HL-60/S4 treated with phorbol 12-myristate 13-acetate at 8.2 ng/mL for 4 days and 3 days (cell line): ENCODE measurements around the gene PLEKHB2.
"Not testable (repeated sequence)": the region's sequence is repeated elsewhere in the genome, so short reads cannot be mapped to it uniquely, and the experiment has no call there.

Experiments
- in situ Hi-C: fragments of 300-500 bp; cut with MboI; formaldehyde crosslinking; loops from 2 replicates; pipeline ENCODE4 v1.15.0; 2022; ENCODE audit warnings: low sequenced_read_pairs

Gene PLEKHB2, protein sequence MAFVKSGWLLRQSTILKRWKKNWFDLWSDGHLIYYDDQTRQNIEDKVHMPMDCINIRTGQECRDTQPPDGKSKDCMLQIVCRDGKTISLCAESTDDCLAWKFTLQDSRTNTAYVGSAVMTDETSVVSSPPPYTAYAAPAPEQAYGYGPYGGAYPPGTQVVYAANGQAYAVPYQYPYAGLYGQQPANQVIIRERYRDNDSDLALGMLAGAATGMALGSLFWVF

DNA sequence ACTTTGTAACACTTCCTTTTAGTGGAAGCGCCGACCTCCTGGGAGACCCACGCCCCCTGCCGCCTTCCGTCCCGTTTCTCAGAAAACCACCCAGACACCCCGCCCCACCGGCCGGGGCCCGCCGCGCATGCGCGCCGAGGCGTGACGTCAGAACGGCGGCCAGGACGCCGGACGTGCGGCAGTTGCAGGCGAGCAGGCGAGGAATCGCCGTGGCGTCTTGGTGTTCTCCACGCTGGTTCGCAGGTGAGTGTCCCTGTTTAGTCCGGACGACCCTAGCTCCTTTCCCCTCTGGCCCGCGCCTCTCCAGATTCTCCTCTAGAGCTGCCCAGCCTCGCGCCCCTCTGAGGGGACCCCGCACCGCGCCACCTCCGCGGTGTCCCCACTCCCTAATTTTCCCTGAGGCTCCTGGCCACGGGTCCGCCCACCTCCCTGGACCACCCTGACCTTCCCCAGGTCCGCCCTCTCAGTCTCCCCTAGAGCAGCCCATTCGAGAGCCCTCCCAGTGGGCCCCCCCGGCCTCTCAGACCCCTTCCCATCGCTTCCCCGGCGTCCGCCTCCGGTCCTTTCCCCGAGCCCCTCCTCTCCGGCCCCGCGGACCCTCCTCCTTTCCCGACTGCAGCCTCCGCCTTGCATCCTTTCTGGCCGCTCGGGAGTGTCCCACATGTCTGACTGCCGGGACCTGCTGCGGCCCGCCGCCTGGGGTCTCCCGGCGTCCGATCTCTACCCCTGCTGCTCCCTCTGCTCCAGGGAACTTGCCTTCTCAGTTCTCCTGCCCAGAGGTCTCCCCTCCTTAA, at the start of gene PLEKHB2:
Gene PLEKHB2, plus strand, starts transcription at position 181 of the 794 bp plus-strand sequence. CDS start 15,606 bp downstream, outside the sequence.
- in situ Hi-C loops: no loop called here

DNA sequence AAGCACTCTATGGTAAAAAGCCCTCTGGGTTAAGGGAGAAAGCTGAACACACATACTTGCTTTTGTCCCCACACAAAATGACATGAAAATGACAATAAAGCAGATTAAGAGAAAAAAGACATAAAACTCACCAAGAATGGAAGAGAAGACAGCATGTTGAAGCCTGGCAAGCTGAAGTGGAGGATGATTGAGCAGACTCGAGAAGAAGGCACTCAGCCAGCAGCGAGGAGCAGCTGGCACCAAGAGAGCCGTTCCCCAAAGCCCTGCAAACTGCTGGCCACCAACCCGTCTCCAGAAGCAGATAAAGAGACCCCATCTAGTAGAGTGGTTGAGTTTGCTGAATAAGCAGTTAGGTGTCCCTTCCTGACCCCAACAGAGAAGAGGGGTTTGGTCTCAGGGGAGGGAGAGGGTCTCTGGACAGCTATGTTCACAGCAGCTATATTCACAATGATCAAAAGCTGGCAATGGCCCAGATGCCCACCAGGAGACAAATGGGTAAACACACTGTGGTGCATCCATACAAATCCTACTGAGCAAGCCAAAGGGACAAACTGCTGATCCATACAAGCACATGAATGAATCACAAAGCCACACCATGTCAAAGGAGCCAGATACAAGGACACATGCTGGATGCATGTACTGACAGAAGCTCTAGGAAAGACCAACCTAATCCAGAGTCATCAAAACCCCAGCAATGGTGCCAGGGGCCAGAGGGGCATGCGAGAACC, 48.8 kb upstream of the PLEKHB2 start:
- in situ Hi-C loops: no loop called here

GRCh38 chr2:131056932-131057287, 48.2 kb upstream of the PLEKHB2 start:
- in situ Hi-C loops: no loop called here

DNA sequence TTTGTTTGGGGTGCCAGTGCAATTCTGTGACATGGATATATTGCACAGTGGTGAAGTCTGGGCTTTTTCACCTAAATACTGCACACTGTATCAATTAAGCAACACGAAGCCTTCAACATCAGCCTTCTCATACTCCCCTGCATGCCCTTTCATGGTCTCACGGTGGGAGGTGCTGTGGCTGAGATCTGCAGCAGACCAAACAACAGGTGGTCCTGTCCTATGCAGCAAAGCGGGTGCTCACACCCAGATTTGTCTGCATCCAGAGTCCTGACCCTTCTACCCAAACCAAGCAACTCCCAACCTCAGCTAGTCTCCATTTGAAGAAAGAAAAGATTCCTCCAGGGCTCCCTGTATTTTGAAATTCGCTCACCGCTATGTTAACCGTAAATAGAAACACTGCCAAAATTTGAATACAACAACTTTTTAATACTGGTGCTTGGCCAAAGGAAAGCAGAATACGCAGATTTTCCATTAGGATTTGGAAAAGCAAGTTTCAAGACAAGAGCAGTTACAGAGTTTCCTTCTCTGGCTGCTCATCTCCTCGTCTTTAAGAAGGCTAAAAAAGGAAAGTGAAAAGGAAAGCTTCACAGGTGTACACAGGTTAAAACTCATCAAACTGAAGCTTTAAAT, 46.8 kb upstream of the PLEKHB2 start:
- in situ Hi-C loops: no loop called here

- in situ Hi-C loops: no loop called here
Observed at GRCh38 chr2:131058920-131059319, 46.2 kb upstream of the PLEKHB2 start.

DNA sequence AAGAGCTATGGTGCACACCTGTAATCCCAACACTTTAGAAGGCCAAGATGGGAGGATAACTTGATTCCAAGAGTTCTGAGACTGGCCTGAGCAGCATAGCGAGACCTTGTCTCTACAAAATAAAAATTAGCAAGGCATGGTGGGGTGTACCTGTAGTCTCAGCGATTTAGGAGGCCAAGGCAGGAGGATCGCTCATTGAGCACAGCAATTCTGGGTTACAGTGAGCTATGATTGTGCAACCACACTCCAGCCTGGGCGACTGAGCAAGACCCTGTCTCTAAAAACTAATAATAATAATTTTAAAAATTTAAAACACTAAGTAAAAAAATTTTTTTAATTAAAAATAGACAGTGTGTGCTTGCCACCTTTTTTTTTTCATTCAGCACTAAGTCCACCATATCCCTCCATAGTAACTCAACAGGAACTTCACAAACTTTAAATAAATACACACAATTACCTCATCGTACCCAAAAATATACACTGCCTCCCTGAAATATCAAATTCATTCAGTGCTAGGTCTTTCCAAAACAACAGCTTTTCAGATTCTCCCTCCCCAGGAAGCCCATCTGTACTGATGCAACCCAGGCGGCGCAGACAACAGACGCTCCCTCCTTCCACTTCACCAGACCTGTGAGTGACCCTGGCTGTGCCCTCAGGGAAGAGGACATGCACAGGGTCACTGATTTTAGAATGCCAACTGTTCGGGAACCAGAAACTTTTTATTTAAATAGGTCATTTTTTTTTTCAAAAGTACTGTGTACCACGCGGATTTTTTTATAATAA, 41.4 kb upstream of the PLEKHB2 start:
- in situ Hi-C loops: no loop called here

GRCh38 chr2:131064589-131065512, 40.3 kb upstream of the PLEKHB2 start:
- in situ Hi-C loops: no loop called here

DNA sequence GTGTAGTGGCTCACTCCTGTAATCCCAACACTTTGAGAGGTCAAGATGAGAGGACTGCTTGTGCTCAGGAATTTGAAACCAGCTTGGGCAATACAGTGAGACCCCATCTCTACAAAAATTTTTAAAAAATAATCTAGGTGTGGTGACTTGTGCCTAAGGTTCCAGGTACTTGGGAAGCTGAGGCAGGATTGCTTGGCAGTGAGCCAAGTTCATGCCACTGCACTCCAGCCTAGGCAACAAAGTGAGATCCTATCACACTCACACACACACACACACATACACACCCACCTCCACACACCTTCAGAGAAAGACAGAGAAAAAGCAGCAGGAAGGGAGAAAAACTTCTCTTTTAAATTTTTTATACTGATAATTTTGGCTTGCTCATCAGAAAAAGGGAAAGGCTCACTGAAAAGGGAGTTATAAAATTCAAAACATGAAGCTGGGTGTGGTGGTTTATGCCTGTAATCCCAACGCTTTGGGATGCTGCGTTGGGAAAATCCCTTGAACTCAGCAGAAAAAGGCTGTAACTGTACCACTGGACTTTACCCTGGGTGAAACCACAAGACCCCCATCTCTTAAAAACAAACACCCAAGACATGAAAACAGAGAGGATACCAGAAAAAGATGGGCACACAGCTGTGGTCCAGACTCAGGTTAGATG, 37.5 kb upstream of the PLEKHB2 start:
- in situ Hi-C loops: no loop called here

DNA sequence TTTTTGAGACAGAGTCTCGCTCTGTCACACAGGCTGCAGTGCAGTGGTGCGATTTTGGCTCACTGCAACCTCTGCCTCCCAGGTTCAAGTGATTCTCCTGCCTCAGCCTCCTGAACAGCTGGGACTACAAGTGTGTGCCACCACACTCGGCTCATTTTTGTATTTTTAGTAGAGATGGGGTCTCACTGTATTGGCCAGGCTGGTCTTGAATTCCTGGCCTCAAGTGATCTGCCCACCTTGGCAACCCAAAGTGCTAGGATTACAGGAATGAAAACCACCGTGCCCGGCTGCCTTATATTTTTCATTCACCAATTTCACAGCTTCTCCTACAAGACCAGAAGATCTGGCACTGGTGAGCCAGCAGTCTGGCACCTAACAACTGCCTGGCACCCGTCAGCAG, 37.0 kb upstream of the PLEKHB2 start:
- in situ Hi-C loops: not testable (repeated sequence)

DNA sequence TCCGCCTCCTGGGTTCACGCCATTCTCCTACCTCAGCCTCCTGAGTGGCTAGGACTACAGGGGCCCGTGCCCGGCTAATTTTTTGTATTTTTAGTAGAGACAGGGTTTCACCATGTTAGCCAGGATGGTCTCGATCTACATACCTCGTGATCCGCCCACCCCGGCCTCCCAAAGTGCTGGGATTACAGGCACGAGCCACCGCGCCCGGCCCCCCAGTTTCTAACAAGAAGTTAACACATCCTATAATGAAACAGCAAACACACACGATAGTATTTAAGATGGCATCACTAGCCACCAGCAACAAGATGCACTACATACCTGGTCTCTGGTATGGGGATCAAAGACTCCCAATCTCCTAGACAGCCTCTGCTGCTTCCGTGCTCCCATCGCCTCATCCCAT, 29.6 kb upstream of the PLEKHB2 start:
- in situ Hi-C loops: not testable (repeated sequence)

DNA sequence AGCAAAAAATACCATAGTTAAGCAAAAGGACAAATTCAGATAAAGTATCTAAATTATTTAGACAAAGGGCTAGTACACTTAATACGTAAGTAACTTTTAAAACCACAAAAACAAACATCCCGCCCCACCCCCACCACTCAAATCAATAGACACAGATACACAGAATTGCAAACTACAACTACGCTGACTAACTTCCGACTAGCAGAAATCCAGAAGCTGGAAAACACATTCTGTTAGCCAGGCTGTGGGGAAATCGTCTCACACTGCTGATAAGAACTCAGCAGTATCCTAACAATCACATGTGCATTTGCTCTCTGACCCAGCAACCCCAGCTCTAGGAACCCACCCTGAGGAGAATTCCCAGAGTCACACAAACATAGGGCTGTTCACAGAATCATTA, 28.4 kb upstream of the PLEKHB2 start:
- in situ Hi-C loops: no loop called here

DNA sequence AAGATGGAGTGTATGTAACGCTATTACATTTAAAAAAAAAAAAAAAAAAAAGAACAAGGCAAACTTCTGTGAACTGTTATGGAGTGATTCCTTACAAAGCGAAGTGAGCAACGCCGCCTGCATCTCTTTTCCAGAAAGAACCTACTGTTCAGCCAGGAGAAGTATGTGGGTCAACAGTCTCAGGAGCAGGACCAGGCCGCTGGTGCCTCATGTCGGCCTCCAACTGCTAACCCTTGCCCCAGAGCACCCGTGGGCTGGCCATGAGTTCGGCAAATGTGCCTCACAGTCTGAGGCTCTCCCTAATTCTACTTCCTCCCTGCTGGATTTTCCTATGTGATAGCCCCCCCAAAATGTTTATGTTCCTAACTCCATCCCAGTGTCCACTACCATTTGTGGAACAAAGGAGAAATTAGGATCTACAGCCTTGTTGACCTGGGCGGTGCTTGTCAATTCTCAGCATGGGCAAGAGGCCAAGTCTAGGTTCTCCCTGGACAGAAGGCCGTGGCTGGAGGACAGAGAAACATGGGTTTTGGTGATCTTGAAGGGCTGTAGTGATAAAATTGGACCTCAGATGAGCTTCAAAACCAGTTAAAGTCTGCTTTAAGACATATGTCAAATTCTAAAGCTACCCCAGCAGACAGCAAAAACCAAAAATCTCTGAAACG, 27.8 kb upstream of the PLEKHB2 start:
- in situ Hi-C loops: no loop called here

DNA sequence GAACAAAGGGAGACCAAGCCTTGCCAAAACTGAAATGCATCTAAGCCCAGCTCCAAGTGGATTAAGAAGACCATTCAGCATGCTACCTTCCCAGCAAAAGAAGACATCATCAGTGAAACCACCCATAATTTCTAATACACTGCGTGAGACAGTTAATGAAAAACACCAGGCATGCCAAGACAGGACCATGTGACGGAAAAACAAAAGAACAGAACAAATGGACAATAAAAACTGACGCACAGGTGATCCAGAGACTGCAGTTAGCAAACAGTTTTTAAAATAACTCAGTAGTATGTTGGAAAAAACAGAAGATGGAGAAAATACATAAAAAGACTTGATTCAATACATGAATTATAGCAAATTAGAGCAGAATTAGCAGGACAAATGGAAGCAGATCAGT, 27.2 kb upstream of the PLEKHB2 start:
- in situ Hi-C loops: no loop called here

DNA sequence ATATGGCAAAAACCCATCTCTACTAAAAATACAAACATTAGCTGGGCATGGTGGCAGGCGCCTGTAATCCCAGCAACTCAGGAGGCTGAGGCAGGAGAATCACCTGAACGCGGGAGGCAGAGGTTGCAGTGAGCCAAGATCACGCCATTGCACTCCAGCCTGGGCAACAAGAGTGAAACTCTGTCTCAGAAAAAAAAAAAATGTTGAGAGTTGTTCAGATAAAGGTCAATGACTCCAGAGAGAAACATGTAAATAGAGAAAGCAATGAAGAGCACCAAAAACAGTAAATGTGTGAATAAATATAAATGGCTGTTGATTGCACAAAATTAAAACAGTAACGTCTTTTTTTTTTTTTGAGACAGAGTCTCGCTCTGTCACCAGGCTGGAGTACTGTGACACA, 25.2 kb upstream of the PLEKHB2 start:
- in situ Hi-C loops: not testable (repeated sequence)

GRCh38 chr2:131081190-131081589, 23.9 kb upstream of the PLEKHB2 start:
- in situ Hi-C loops: no loop called here

DNA sequence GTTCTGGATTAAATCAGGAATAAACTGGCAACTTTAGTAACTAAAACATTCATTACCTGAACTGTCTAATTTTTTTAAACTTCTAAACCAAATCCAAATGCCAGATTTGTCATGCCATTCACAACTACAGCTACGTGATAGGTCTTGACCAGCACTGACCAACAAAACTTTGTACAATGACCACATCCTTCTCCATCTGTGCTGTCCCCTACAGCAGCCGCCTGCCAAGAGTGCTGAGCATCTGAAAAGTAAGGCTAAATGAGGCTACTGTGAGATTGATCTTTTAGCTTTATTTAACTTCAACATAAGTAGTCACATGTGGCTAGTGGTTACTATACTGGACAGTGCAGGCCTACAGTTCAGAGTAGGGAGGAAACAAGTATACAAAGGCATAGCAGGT, 19.5 kb upstream of the PLEKHB2 start:
- in situ Hi-C loops: no loop called here

GRCh38 chr2:131092458-131093005, 12.6 kb upstream of the PLEKHB2 start:
- in situ Hi-C loops: no loop called here

GRCh38 chr2:131093006-131093695, 12.0 kb upstream of the PLEKHB2 start, which contains the start of gene FAM168B:
TSS of gene FAM168B (minus strand) at chr2:131093460. CDS start at chr2:131082646, 10,814 bp downstream.
- in situ Hi-C loops: no loop called here
